ENCODE results near the gene TMEM164. TPM values are rescaled to one million over a fixed set of nuclear protein-coding genes. Genes with fewer than 3 reads are reported as not detected.

The TMEM164 gene
- total RNA-seq, 1 experiment from 2014 or later = 32.6 TPM

DNA sequence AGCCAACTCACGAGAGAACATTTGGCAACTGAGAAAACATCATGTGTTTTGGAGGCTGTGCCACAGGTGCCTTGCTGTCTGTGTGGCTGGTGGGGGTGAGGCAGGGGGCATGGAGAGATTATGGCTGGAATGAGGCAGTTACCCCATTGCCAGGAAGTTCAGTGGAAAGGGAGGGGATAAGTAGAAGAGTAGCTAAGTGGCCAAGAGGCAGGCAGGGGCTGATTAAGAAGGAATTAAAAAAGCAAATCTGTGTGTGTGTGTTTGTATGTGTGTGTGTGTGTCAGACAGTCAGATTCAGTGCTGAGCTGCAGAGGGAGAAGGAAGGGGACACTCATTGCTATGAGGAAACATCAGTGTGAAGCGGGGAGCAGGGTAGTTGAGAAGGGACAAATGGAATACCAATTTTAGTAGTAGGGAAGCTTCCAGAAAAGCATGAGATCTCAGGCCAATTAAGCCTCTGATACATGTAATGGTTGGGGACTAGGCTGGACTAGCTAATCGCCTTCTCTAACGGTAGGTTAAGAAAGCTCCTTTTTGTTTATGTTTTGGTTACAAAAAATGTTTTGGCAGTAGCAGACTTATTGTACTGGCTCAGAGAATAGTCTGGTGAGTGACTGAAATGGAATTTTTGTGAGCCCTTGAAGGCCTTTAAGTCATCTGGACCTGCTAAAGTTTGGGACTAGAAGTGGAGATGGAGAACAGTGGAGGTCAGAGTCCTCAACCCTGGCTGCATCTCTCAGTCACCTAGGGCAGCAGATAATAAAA, 18.5 kb downstream of the TMEM164 start:
- DNase-seq = no peak
- Mint-ChIP-seq H3K27me3 (ENCODE audit: unreplicated experiment) (no peaks in the 10 kb centered on the region), H3K9me3 (ENCODE audit: low read depth, unreplicated experiment) (no peaks in the 10 kb centered on the region), H3K4me3 (ENCODE audit: low read depth, unreplicated experiment) (no peak overlapping the region), H3K27ac (ENCODE audit: unreplicated experiment) (no peak overlapping the region), H3K4me1 (ENCODE audit: low read depth, unreplicated experiment) (peaks cover 21% of the 10 kb centered on the region), H3K36me3 (ENCODE audit: insufficient read depth, unreplicated experiment) (no peaks in the 10 kb centered on the region)
- BruUV-seq (replicated peaks) = no TSS peak
- intact Hi-C loops (cut with micrococcal nuclease; ENCODE audit: unreplicated experiment) = no loop called here
- no peak for TF ChIP-seq CTCF (IDR thresholded peaks at IDR 0.05; ENCODE audit: unreplicated experiment)
- CTCF ChIA-PET = no interaction called here

DNA sequence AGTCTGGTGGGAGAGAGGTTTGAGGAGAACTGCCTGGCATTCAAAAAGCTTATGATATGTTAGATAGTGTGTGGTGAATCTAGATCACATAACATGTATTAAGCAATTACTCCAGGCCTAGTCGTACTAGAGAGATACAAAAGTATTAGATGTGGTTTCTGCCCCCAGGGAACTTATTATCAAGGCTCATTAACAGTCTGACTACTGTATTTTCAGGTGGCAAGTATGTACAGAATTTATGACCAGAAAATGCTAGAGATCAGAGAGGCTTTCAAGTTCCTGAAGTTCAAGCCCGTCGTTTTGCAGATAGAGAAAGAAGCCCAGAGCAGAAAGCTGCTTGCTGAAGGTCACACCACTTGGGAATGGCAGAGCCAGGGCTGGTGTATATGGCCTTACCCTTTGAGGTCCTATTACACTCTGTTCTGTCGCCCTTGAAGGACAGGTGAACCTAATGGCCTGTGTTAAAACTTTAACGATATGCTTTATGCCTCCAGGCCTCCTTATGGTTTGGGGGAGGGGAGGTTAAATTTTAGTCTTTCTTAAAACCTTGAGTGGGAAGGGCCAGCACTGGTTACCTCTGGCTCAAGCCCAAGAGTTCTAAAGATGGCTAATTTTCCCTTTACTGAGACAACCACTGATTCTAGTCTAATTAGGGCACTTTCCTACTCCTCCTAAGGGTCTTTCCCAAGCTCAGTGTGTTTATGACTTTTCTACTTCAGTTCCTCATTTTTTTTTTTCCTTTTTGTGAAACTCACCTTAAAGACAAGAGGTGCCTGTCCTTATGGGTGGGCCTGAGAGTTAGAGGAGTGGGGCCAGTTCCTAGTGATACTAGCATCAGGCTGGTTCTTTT, 19.9 kb downstream of the TMEM164 start:
- no peak for DNase-seq
- no peaks in the 10 kb centered on the region for H3K36me3 Mint-ChIP-seq (ENCODE audit: insufficient read depth, unreplicated experiment)
- intact Hi-C loops (cut with micrococcal nuclease; ENCODE audit: unreplicated experiment) = no loop called here
- H3K27ac Mint-ChIP-seq (ENCODE audit: unreplicated experiment) = no peak overlapping the region
- CTCF ChIA-PET = no interaction called here
- peaks cover 21% of the 10 kb centered on the region for H3K4me1 Mint-ChIP-seq (ENCODE audit: low read depth, unreplicated experiment)
- H3K9me3 Mint-ChIP-seq (ENCODE audit: low read depth, unreplicated experiment) = no peaks in the 10 kb centered on the region
- no peak for TF ChIP-seq CTCF (IDR thresholded peaks at IDR 0.05; ENCODE audit: unreplicated experiment)
- BruUV-seq (replicated peaks) = no TSS peak
- no peak overlapping the region for H3K4me3 Mint-ChIP-seq (ENCODE audit: low read depth, unreplicated experiment)
- no peaks in the 10 kb centered on the region for H3K27me3 Mint-ChIP-seq (ENCODE audit: unreplicated experiment)

DNA sequence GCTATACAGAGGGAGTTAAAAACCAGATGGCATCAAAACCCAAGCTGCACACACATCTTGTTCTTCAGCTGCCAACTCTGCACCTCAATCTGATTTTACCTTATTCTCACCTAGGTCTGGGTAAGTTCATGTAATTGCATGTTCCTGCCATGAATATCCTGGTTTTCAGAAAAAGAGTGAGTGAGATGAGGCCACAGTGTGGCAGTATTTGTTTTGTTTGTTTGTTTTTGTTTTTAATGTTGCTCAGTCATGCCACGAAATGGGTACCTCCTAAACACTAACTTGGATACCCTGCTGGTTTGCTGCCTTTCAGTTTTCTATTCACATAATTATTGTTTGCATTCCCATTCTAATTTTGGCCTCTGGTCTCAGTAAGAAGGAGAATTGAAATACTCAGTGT, 22.5 kb downstream of the TMEM164 start:
- peak overlapping the region; percentile 94 for H3K27ac Mint-ChIP-seq (ENCODE audit: unreplicated experiment)
- no TSS peak for BruUV-seq (replicated peaks)
- no peaks in the 10 kb centered on the region for H3K9me3 Mint-ChIP-seq (ENCODE audit: low read depth, unreplicated experiment)
- peaks cover 21% of the 10 kb centered on the region for H3K4me1 Mint-ChIP-seq (ENCODE audit: low read depth, unreplicated experiment)
- H3K36me3 Mint-ChIP-seq (ENCODE audit: insufficient read depth, unreplicated experiment) = no peaks in the 10 kb centered on the region
- H3K27me3 Mint-ChIP-seq (ENCODE audit: unreplicated experiment) = no peaks in the 10 kb centered on the region
- intact Hi-C loops (cut with micrococcal nuclease; ENCODE audit: unreplicated experiment) = no loop called here
- CTCF ChIA-PET = no interaction called here
- no peak for DNase-seq
- peak overlapping the region; percentile 49 for H3K4me3 Mint-ChIP-seq (ENCODE audit: low read depth, unreplicated experiment)
- TF ChIP-seq CTCF (IDR thresholded peaks at IDR 0.05; ENCODE audit: unreplicated experiment) = no peak

DNA sequence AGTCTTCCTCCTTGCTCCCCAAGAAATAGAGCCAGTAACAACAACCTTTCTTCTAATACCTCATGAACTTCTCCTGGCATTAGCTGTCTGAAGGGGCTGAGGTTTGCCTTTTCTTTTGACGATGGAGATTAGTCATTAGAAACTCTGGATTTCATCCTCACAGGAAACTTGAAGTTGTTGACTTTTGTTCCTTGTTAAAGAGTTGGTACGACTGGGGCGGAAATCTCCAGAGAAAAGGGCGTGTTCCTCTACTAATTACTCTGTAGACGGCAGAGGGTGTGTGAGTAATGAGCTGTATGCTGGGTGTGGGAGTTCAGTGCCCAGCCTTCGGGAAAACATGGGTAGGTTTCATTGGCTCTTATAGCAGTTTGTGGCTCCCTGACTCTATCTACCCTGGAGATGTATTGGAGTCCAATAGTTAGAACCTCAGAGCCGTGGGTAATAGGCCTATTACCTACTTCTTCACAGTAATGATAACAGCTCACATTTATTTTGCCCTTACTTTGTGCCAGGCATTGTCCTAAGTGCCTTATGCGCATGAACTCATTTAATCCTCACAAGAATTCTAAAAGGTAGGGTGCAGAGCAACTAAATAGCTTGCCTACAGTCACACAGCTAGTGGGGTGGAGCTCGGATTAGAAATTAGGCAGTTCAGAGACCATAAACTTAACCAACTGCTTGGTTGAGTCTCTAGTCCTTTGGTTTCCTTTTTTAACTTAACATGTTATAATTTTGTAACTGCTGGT, 23.4 kb downstream of the TMEM164 start:
- TF ChIP-seq CTCF (IDR thresholded peaks at IDR 0.05; ENCODE audit: unreplicated experiment) = no peak
- no peaks in the 10 kb centered on the region for H3K9me3 Mint-ChIP-seq (ENCODE audit: low read depth, unreplicated experiment)
- intact Hi-C loops (cut with micrococcal nuclease; ENCODE audit: unreplicated experiment) = no loop called here
- CTCF ChIA-PET = interaction anchor here (0.7 to 1.0 kb wide), 4 partner anchors 14 to 61 kb away, joined by 3 to 5 read pairs (median 4); no protein-coding TSS in a partner anchor
- H3K27me3 Mint-ChIP-seq (ENCODE audit: unreplicated experiment) = no peaks in the 10 kb centered on the region
- peak overlapping the region; percentile 49 for H3K4me3 Mint-ChIP-seq (ENCODE audit: low read depth, unreplicated experiment)
- BruUV-seq (replicated peaks) = no TSS peak
- H3K4me1 Mint-ChIP-seq (ENCODE audit: low read depth, unreplicated experiment) = peaks cover 21% of the 10 kb centered on the region
- DNase-seq = peak; percentile 52
- no peaks in the 10 kb centered on the region for H3K36me3 Mint-ChIP-seq (ENCODE audit: insufficient read depth, unreplicated experiment)
- H3K27ac Mint-ChIP-seq (ENCODE audit: unreplicated experiment) = peak overlapping the region; percentile 94
